Stimulated activated effector memory CD8-positive, alpha-beta T cell treated with anti-CD3 and anti-CD28 coated beads, Interleukin-12 subunit alpha, Interleukin-12 subunit beta, amount 100 ng/mL, for 72 hours (primary cell): ENCODE results near the gene SHMT1.
A peak's percentile ranks its signal among the peaks of the same experiment; 100 is the strongest.
"Not testable (repeated sequence)": the region's sequence is repeated elsewhere in the genome, so short reads cannot be mapped to it uniquely, and the experiment has no call there.

Source experiments
- ATAC-seq: fragments of 150-1000 bp; cut with Tn5 transposase; 2 replicates; pipeline ENCODE4 v1.10.0; 2021
- DNase-seq, 2 donors: peaks; one replicate each; pipeline ENCODE4 v3.0.0; 2021 to 2022; ENCODE audit warnings: low spot score in 2 of 2
- H3K27ac Mint-ChIP-seq: one replicate; pipeline ENCODE4 v1.8.0; 2022; ENCODE audit warnings: mild to moderate bottlenecking, mixed read lengths
- H3K36me3 Mint-ChIP-seq: one replicate; pipeline ENCODE4 v1.8.0; 2022; ENCODE audit warnings: mild to moderate bottlenecking, mixed read lengths
- H3K4me1 Mint-ChIP-seq: one replicate; pipeline ENCODE4 v1.8.0; 2022; ENCODE audit warnings: mixed read lengths
- H3K4me3 Mint-ChIP-seq: one replicate; pipeline ENCODE4 v1.8.0; 2022; ENCODE audit warnings: mild to moderate bottlenecking, mixed read lengths
- H3K9me3 Mint-ChIP-seq: one replicate; pipeline ENCODE4 v1.8.0; 2022; ENCODE audit warnings: mixed read lengths

Gene SHMT1

GRCh38 chr17:18300725-18301480 lies 62.4 kb downstream of the SHMT1 start:
- DNase-seq (no peak), ATAC-seq (no peak)
- peaks cover 89% of the 10 kb centered on the region for H3K36me3 Mint-ChIP-seq
- H3K27ac Mint-ChIP-seq = peak overlapping the region; percentile 63
- H3K4me3 Mint-ChIP-seq = no peak overlapping the region
- no peaks in the 10 kb centered on the region for H3K9me3 Mint-ChIP-seq
- no peaks in the 10 kb centered on the region for H3K4me1 Mint-ChIP-seq

GRCh38 chr17:18298061-18298460 lies 65.3 kb downstream of the SHMT1 start:
- not testable (repeated sequence) for H3K9me3 Mint-ChIP-seq, H3K4me3 Mint-ChIP-seq, H3K27ac Mint-ChIP-seq, H3K4me1 Mint-ChIP-seq, ATAC-seq, DNase-seq
- H3K36me3 Mint-ChIP-seq = peaks cover 89% of the 10 kb centered on the region

- no peak overlapping the region for H3K4me3 Mint-ChIP-seq
- peak overlapping the region; percentile 82 for H3K27ac Mint-ChIP-seq
- ATAC-seq (no peak), DNase-seq (no peak)
- H3K9me3 Mint-ChIP-seq = no peaks in the 10 kb centered on the region
- peaks cover 100% of the 10 kb centered on the region for H3K36me3 Mint-ChIP-seq
- no peaks in the 10 kb centered on the region for H3K4me1 Mint-ChIP-seq
These were observed 71.4 kb downstream of the SHMT1 start for GRCh38 chr17:18291718-18292540.

- no peak overlapping the region for H3K27ac Mint-ChIP-seq
These were observed 78.1 kb downstream of the SHMT1 start for GRCh38 chr17:18285296-18285695.

GRCh38 chr17:18281788-18282187 lies 81.6 kb downstream of the SHMT1 start:
- no peaks in the 10 kb centered on the region for H3K4me1 Mint-ChIP-seq
- H3K36me3 Mint-ChIP-seq = peaks cover 100% of the 10 kb centered on the region

More at GRCh38 chr17:18285296-18285695, 78.1 kb downstream of the SHMT1 start:
- no peak for ATAC-seq
- Mint-ChIP-seq H3K4me1 (no peaks in the 10 kb centered on the region), H3K36me3 (peaks cover 100% of the 10 kb centered on the region), H3K9me3 (no peaks in the 10 kb centered on the region), H3K4me3 (no peak overlapping the region)
- DNase-seq = no peak

GRCh38 chr17:18280766-18281371 lies 82.5 kb downstream of the SHMT1 start:
- H3K36me3 Mint-ChIP-seq = peaks cover 100% of the 10 kb centered on the region

More at GRCh38 chr17:18281788-18282187, 81.6 kb downstream of the SHMT1 start:
- Mint-ChIP-seq H3K9me3 (no peaks in the 10 kb centered on the region), H3K27ac (no peak overlapping the region), H3K4me3 (no peak overlapping the region)
- DNase-seq (no peak), ATAC-seq (no peak)

GRCh38 chr17:18280249-18280648 lies 83.1 kb downstream of the SHMT1 start:
- DNase-seq (no peak), ATAC-seq (no peak)
- H3K4me3 Mint-ChIP-seq = no peak overlapping the region
- no peaks in the 10 kb centered on the region for H3K9me3 Mint-ChIP-seq
- no peak overlapping the region for H3K27ac Mint-ChIP-seq
- peaks cover 100% of the 10 kb centered on the region for H3K36me3 Mint-ChIP-seq
- no peaks in the 10 kb centered on the region for H3K4me1 Mint-ChIP-seq

More at GRCh38 chr17:18280766-18281371, 82.5 kb downstream of the SHMT1 start:
- Mint-ChIP-seq H3K4me1 (no peaks in the 10 kb centered on the region), H3K9me3 (no peaks in the 10 kb centered on the region), H3K27ac (no peak overlapping the region), H3K4me3 (no peak overlapping the region)
- no peak for DNase-seq
- ATAC-seq = no peak

- DNase-seq (no peak), ATAC-seq (no peak)
- Mint-ChIP-seq H3K36me3 (peaks cover 100% of the 10 kb centered on the region), H3K4me1 (no peaks in the 10 kb centered on the region), H3K9me3 (no peaks in the 10 kb centered on the region), H3K27ac (no peak overlapping the region), H3K4me3 (no peak overlapping the region)
These were observed 84.5 kb downstream of the SHMT1 start for GRCh38 chr17:18278867-18279266.
